HEK293T (cell line): ENCODE results near the gene INAFM1.

ENCODE experiments used
- CTCF ChIA-PET: fragments of 350-600 bp; formaldehyde crosslinking; extraction: SDS; loops from one replicate; lab custom pipeline; 2021; ENCODE audit warnings: antibody characterized with exemption, inconsistent platforms; lab: Yijun Ruan, JAX
- POLR2A ChIA-PET: fragments of 350-600 bp; formaldehyde crosslinking; extraction: SDS; loops from one replicate; lab custom pipeline; 2020; ENCODE audit warnings: antibody characterized with exemption, inconsistent platforms; lab: Yijun Ruan, JAX
- DNase-seq: peaks from one replicate; pipeline ENCODE4 v3.0.0; 2012; ENCODE audit warnings: mixed read lengths; ENCODE audit errors: extremely low spot score
- ARNT ChIP-seq: fragments of 450-650 bp; IDR thresholded peaks from 2 replicates; pipeline ENCODE4 v1.6.1; 2017; ENCODE audit warnings: mild to moderate bottlenecking
- BHLHE40 ChIP-seq: fragments of 450-650 bp; IDR thresholded peaks from 2 replicates; pipeline ENCODE4 v1.6.1; 2016; ENCODE audit warnings: mild to moderate bottlenecking, moderate library complexity, borderline replicate concordance
- CTBP1 ChIP-seq: fragments of 450-650 bp; IDR thresholded peaks from 2 replicates; pipeline ENCODE4 v1.6.1; 2016; ENCODE audit warnings: borderline replicate concordance
- ELF4 ChIP-seq: fragments of 450-650 bp; IDR thresholded peaks from 2 replicates; pipeline ENCODE4 v1.6.1; 2017; ENCODE audit warnings: antibody characterized with exemption
- FOXA1 ChIP-seq: fragments of 450-650 bp; IDR thresholded peaks from 2 replicates; pipeline ENCODE4 v1.6.1; 2016; ENCODE audit warnings: mild to moderate bottlenecking
- FOXK2 ChIP-seq: fragments of 450-650 bp; IDR thresholded peaks from 2 replicates; pipeline ENCODE4 v1.6.1; 2016; ENCODE audit warnings: mild to moderate bottlenecking
- FOXM1 ChIP-seq: fragments of 450-650 bp; IDR thresholded peaks from 2 replicates; pipeline ENCODE4 v1.6.1; 2017; ENCODE audit warnings: mild to moderate bottlenecking, borderline replicate concordance
- HDGF ChIP-seq: fragments of 450-650 bp; IDR thresholded peaks from 2 replicates; pipeline ENCODE4 v1.6.1; 2017; ENCODE audit warnings: antibody characterized with exemption, borderline replicate concordance
- L3MBTL2 ChIP-seq: fragments of 450-650 bp; conservative IDR thresholded peaks from 2 replicates; pipeline ENCODE4 v1.6.1; 2016; ENCODE audit warnings: mild to moderate bottlenecking
- LEF1 ChIP-seq: fragments of 450-650 bp; IDR thresholded peaks from 2 replicates; pipeline ENCODE4 v1.6.1; 2017; ENCODE audit warnings: mild to moderate bottlenecking, borderline replicate concordance
- NFRKB ChIP-seq: fragments of 450-650 bp; IDR thresholded peaks from 2 replicates; pipeline ENCODE4 v1.6.1; 2016; ENCODE audit warnings: mild to moderate bottlenecking, moderate library complexity
- PKNOX1 ChIP-seq: fragments of 450-650 bp; IDR thresholded peaks from 2 replicates; pipeline ENCODE4 v1.6.1; 2016
- SP1 ChIP-seq: fragments of 450-650 bp; IDR thresholded peaks from 2 replicates; pipeline ENCODE4 v1.6.1; 2017
- SUZ12 ChIP-seq: fragments of 450-650 bp; IDR thresholded peaks from 2 replicates; pipeline ENCODE4 v1.6.1; 2016; ENCODE audit warnings: mild to moderate bottlenecking
- TARDBP ChIP-seq: fragments of 450-650 bp; IDR thresholded peaks from 2 replicates; pipeline ENCODE4 v1.6.1; 2016
- ZNF384 ChIP-seq: fragments of 450-650 bp; IDR thresholded peaks from 2 replicates; pipeline ENCODE4 v1.6.1; 2016

The INAFM1 gene

GRCh38 chr19:47253970-47254369, 20.7 kb upstream of the INAFM1 start:
- CTCF ChIA-PET, result interaction anchor here (1.6 to 3.1 kb wide), 2 partner anchors 10 to 43 kb away, joined by 8 to 16 read pairs; no protein-coding TSS in a partner anchor
- no peak for TF ChIP-seq NFRKB
- no peak for TF ChIP-seq CTBP1
- TF ChIP-seq ARNT, result no peak
- no peak for TF ChIP-seq FOXM1
- TF ChIP-seq HDGF, result no peak
- no peak for TF ChIP-seq SP1
- no peak for TF ChIP-seq TARDBP
- no peak for TF ChIP-seq ZNF384
- TF ChIP-seq ELF4, result no peak
- TF ChIP-seq L3MBTL2, result no peak
- no peak for TF ChIP-seq FOXA1
- TF ChIP-seq LEF1, result no peak
- TF ChIP-seq SUZ12, result no peak
- TF ChIP-seq FOXK2, result no peak
- no peak for TF ChIP-seq PKNOX1
- TF ChIP-seq BHLHE40, result no peak
- POLR2A ChIA-PET, result interaction anchor here (0.7 to 1.7 kb wide), 4 partner anchors 10 to 141 kb away, joined by 3 to 8 read pairs (median 5); partner anchors contain the start of gene ZC3H4
- no peak for DNase-seq

GRCh38 chr19:47255879-47256692, 18.6 kb upstream of the INAFM1 start, which contains the start of gene CCDC9:
CCDC9 (plus strand) TSS chr19:47256525; CDS start chr19:47258401, 1,876 bp downstream.
- peak; percentile 90 for DNase-seq
- TF ChIP-seq CTBP1, result no peak
- TF ChIP-seq ELF4, result no peak; the same call in 1 of the 2 replicates
- peak; percentile 44; the same call in 1 of the 2 replicates for TF ChIP-seq L3MBTL2
- POLR2A ChIA-PET, result interaction anchor here (0.7 to 2.8 kb wide), 15 partner anchors 9 to 172 kb away, joined by 3 to 44 read pairs (median 8); partner anchors contain the start of genes DHX34, INAFM1, SAE1 and ZC3H4
- CTCF ChIA-PET, result interaction anchor here (0.6 to 1.4 kb wide), 6 partner anchors 9 to 484 kb away, joined by 3 to 7 read pairs (median 4); no protein-coding TSS in a partner anchor

- TF ChIP-seq NFRKB, result no peak
- no peak for TF ChIP-seq LEF1
- no peak for TF ChIP-seq CTBP1
- TF ChIP-seq FOXK2, result no peak
- TF ChIP-seq FOXM1, result no peak
- TF ChIP-seq SP1, result no peak; the same call in 1 of the 2 replicates
- no peak for TF ChIP-seq HDGF
- no peak for TF ChIP-seq ARNT
- TF ChIP-seq BHLHE40, result no peak
- no peak for TF ChIP-seq SUZ12
- TF ChIP-seq TARDBP, result no peak
- CTCF ChIA-PET, result interaction anchor here (0.6 to 1.4 kb wide), 5 partner anchors 10 to 180 kb away, joined by 3 to 7 read pairs (median 4); no protein-coding TSS in a partner anchor
- POLR2A ChIA-PET, result interaction anchor here (0.5 to 2.8 kb wide), 15 partner anchors 10 to 171 kb away, joined by 3 to 44 read pairs (median 8); partner anchors contain the start of genes DHX34, INAFM1, SAE1 and ZC3H4
- peak; percentile 97 for DNase-seq
Measured at GRCh38 chr19:47256693-47257410, 17.8 kb upstream of the INAFM1 start.

GRCh38 chr19:47257411-47258169, 17.1 kb upstream of the INAFM1 start:
- CTCF ChIA-PET, result interaction anchor here (1.3 kb wide), 1 partner anchor 15 kb away, joined by 4 read pairs; no protein-coding TSS in a partner anchor
- no peak for TF ChIP-seq FOXM1
- no peak for TF ChIP-seq LEF1
- no peak for TF ChIP-seq CTBP1
- no peak for TF ChIP-seq SUZ12
- no peak for TF ChIP-seq SP1
- no peak for TF ChIP-seq ELF4
- no peak for TF ChIP-seq FOXK2
- TF ChIP-seq PKNOX1, result no peak
- no peak for TF ChIP-seq FOXA1
- POLR2A ChIA-PET, result interaction anchor here (0.9 to 2.8 kb wide), 7 partner anchors 11 to 170 kb away, joined by 3 to 44 read pairs (median 8); partner anchors contain the start of genes DHX34, INAFM1 and ZC3H4
- no peak for DNase-seq

- no peak for DNase-seq
- ChIA-PET CTCF (no interaction called here), POLR2A (no interaction called here)
- TF ChIP-seq L3MBTL2, result no peak
- TF ChIP-seq HDGF, result no peak
- TF ChIP-seq BHLHE40, result no peak
- TF ChIP-seq FOXK2, result no peak
- TF ChIP-seq FOXA1, result no peak
- TF ChIP-seq NFRKB, result no peak
- TF ChIP-seq ELF4, result no peak
- TF ChIP-seq FOXM1, result no peak
- no peak for TF ChIP-seq ARNT
- no peak for TF ChIP-seq SUZ12
- no peak for TF ChIP-seq ZNF384
- no peak for TF ChIP-seq PKNOX1
- no peak for TF ChIP-seq SP1
- no peak for TF ChIP-seq LEF1
- no peak for TF ChIP-seq CTBP1
- TF ChIP-seq TARDBP, result no peak
Measured at GRCh38 chr19:47258434-47258833, 16.3 kb upstream of the INAFM1 start.
